Left ventricle myocardium inferior (tissue), 1 donor: ENCODE measurements around the gene SAMD4A. TPM values are rescaled to one million over a fixed set of nuclear protein-coding genes. Genes with fewer than 3 reads are reported as not detected.
A peak's percentile ranks its signal among the peaks of the same experiment; 100 is the strongest.

Experiments used
- DNase-seq: peaks from one replicate; pipeline ENCODE4 v3.0.0-alpha.2; 2020
- H3K27ac ChIP-seq: fragments of 200-600 bp; replicated peaks from 2 replicates; pipeline ENCODE4 v1.8.0; 2021
- H3K27me3 ChIP-seq: fragments of 200-600 bp; 2 replicates; pipeline ENCODE4 v1.8.0; 2021; ENCODE audit warnings: low read depth
- H3K36me3 ChIP-seq: fragments of 200-600 bp; 2 replicates; pipeline ENCODE4 v1.8.0; 2021
- H3K4me1 ChIP-seq: fragments of 200-600 bp; 2 replicates; pipeline ENCODE4 v1.8.0; 2021
- H3K4me3 ChIP-seq: fragments of 200-600 bp; 2 replicates; pipeline ENCODE4 v1.8.0; 2021; ENCODE audit warnings: mild to moderate bottlenecking, moderate library complexity
- H3K9me3 ChIP-seq: fragments of 200-600 bp; replicated peaks from 2 replicates; pipeline ENCODE4 v1.8.0; 2021
- intact Hi-C: fragments of 100-400 bp; cut with micrococcal nuclease; formaldehyde crosslinking; loops from one replicate; pipeline ENCODE4 v1.11.0; 2022
- total RNA-seq: library from RNA; stranded (reverse); fragmentation: NEBNext Ultra II Directional; extraction: Animal tissue kit (Norgen Biotek cat#: 25700); gene quantifications from one replicate; pipeline ENCODE4 v1.2.1, GENCODE V29; 2021
- TF ChIP-seq, protein P1 (sequence below): fragments of 200-600 bp; IDR thresholded peaks from 2 replicates; pipeline ENCODE4 v1.8.0; 2021; ENCODE audit warnings: antibody characterized with exemption, mild to moderate bottlenecking, borderline replicate concordance
- donor health status: DM: no; HTN: yes; CAD: no; lungs with severe emphysema.

SAMD4A gene
- total RNA-seq, 1 donor from 2014 or later = 173 TPM

DNA sequence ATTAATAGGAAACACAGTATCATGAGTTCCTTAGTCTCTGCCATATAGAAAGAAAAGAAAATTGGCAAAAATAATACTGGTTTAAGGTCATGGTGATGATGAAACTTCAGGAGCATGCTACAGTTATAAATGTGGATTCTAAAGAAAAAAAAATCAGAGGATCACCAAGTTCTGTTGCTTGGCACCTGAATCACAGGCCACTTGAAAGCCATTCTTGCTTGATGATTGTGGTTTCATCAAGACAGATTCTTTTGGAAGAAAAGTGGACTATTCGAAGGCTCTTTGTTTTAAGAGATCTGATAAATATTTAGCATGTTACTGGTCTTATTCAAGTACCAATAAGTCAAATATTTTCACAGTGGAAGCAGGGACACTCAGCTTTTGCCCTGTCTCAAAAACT, 148.9 kb downstream of the SAMD4A start:
- intact Hi-C loops = no loop called here
- H3K27me3 ChIP-seq = no peaks in the 10 kb centered on the region
- no peak for DNase-seq
- peaks cover 94% of the 10 kb centered on the region for H3K4me1 ChIP-seq
- no peaks in the 10 kb centered on the region for H3K36me3 ChIP-seq
- no peak overlapping the region for H3K4me3 ChIP-seq
- peak overlapping the region; percentile 84 for H3K27ac ChIP-seq
- H3K9me3 ChIP-seq = no peaks in the 10 kb centered on the region
- TF ChIP-seq, protein P1, sequence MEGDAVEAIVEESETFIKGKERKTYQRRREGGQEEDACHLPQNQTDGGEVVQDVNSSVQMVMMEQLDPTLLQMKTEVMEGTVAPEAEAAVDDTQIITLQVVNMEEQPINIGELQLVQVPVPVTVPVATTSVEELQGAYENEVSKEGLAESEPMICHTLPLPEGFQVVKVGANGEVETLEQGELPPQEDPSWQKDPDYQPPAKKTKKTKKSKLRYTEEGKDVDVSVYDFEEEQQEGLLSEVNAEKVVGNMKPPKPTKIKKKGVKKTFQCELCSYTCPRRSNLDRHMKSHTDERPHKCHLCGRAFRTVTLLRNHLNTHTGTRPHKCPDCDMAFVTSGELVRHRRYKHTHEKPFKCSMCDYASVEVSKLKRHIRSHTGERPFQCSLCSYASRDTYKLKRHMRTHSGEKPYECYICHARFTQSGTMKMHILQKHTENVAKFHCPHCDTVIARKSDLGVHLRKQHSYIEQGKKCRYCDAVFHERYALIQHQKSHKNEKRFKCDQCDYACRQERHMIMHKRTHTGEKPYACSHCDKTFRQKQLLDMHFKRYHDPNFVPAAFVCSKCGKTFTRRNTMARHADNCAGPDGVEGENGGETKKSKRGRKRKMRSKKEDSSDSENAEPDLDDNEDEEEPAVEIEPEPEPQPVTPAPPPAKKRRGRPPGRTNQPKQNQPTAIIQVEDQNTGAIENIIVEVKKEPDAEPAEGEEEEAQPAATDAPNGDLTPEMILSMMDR = no peak

DNA sequence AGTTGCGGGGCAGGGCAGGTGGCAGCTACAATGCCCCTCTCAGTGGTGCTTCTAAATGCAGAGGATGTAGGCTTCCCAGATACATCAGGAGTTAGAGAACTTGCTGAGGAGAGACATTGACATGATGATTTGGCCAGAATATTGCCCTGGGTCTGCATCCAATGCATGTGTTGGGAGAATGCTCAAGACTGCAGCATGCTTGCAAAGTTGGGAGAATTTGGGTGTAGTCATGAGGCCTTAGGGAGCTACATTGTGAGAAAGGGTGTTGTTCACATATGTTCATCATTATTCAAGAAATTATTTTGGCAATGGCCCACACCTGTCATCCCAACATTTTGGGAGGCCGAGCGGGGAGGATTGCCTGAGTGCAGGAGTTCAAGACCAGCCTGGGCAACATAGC, 149.9 kb downstream of the SAMD4A start:
- intact Hi-C loops = no loop called here
- Histone ChIP-seq H3K4me3 (no peak overlapping the region), H3K27me3 (no peaks in the 10 kb centered on the region), H3K27ac (no peak overlapping the region), H3K9me3 (no peaks in the 10 kb centered on the region), H3K4me1 (peaks cover 94% of the 10 kb centered on the region), H3K36me3 (no peaks in the 10 kb centered on the region)
- no peak for DNase-seq
- TF ChIP-seq, protein P1 = no peak

DNA sequence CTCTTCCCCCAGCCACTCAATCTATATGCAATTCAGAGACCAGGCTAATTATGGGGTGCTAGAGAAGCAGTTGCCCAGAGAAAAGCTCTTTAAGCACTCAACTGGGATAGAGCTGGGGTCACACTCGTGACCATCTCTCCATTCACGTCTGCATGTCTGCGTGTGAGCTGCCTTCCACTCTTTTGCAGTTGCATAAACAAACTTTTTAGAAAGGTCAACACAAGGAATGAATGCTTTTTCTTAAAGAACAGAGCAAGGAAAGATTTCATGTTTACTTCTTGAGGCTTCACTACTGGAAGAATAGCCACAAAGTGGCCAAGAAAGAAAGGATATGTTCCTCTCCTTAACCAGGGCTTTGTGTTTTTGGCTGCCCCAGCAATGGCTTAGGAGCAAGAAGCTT, 151.1 kb downstream of the SAMD4A start:
- Histone ChIP-seq H3K4me1 (peaks cover 94% of the 10 kb centered on the region), H3K27ac (peak overlapping the region; percentile 61), H3K27me3 (no peaks in the 10 kb centered on the region), H3K36me3 (no peaks in the 10 kb centered on the region), H3K4me3 (no peak overlapping the region), H3K9me3 (no peaks in the 10 kb centered on the region)
- intact Hi-C loops = no loop called here
- DNase-seq = no peak
- TF ChIP-seq, protein P1 = no peak

DNA sequence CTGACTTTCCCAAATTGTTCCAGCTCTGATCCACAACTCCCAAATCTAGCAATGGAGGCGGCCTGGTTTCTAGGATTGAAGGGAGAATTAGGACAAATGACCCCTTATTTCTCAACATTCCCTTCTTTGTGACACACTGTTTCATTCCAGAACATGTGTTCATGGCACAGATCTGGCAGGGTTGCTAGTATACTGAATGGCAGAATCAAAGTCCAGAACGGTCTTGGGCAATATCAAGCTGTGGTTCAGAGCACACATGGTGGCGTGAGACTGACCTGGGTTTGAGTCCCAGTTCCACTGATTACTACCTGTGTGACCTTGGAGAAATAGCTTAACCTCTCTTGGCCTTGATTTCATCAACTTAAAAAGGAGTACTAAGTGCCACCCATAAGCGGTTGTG, 152.5 kb downstream of the SAMD4A start:
- H3K9me3 ChIP-seq = no peaks in the 10 kb centered on the region
- H3K4me1 ChIP-seq = peaks cover 87% of the 10 kb centered on the region
- TF ChIP-seq, protein P1 = no peak
- DNase-seq = no peak
- no peaks in the 10 kb centered on the region for H3K27me3 ChIP-seq
- intact Hi-C loops = no loop called here
- H3K36me3 ChIP-seq = no peaks in the 10 kb centered on the region
- H3K4me3 ChIP-seq = no peak overlapping the region
- peak overlapping the region; percentile 61 for H3K27ac ChIP-seq

DNA sequence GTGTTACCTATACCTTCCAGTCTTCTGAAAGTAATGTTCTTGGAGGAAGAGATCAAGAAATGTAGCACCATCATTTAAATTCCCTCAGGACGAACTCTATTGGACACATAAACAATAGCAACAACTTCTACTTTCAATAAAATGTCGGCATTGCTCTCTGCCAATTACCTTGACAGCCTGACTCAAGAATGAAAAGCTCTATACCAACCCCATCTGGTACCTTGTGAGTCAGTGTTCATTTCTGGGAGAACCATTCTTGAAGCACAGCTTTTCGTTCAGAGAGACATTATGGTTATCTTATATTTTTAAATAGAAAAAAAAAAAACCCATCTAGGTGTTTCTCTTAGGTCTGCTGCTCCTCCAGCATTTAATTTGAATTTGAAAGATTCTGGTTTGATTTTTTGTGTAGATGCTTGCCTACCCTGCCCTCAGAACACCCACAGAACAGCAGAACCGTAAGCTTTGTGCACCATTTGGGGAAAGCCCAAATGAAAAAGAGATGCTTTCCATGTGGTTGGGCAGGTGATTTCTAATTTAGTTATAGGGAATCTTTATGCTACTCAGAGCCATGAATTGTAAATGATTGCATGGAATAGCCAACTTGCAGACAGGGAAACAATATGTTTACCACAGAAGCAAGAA, 156.0 kb downstream of the SAMD4A start:
- peak overlapping the region; percentile 17 for H3K27ac ChIP-seq
- intact Hi-C loops = no loop called here
- H3K36me3 ChIP-seq = no peaks in the 10 kb centered on the region
- DNase-seq = no peak
- no peaks in the 10 kb centered on the region for H3K9me3 ChIP-seq
- no peaks in the 10 kb centered on the region for H3K27me3 ChIP-seq
- H3K4me3 ChIP-seq = no peak overlapping the region
- TF ChIP-seq, protein P1 = peak; percentile 64
- peaks cover 78% of the 10 kb centered on the region for H3K4me1 ChIP-seq
